T-helper 1 cell treated with Interleukin-12 subunit alpha and Interleukin-12 subunit beta and Interleukin-4 antibody, amounts not matched to agents 30 ng/mL and 1 ng/mL, for 36 hours (primary cell): Measurements from ENCODE around the gene TARBP1. TPM values are rescaled to one million over a fixed set of nuclear protein-coding genes. Genes with fewer than 3 reads are reported as not detected.
"Not testable (repeated sequence)": the region's sequence is repeated elsewhere in the genome, so short reads cannot be mapped to it uniquely, and the experiment has no call there.

Experiments used
- intact Hi-C: fragments of 100-400 bp; cut with micrococcal nuclease; formaldehyde crosslinking; loops from one replicate; pipeline ENCODE4 v1.15.1; 2024
- total RNA-seq: library from RNA; stranded (reverse); gene quantifications from 2 replicates; pipeline ENCODE4 v1.2.3, GENCODE V29; 2022

The TARBP1 gene, protein sequence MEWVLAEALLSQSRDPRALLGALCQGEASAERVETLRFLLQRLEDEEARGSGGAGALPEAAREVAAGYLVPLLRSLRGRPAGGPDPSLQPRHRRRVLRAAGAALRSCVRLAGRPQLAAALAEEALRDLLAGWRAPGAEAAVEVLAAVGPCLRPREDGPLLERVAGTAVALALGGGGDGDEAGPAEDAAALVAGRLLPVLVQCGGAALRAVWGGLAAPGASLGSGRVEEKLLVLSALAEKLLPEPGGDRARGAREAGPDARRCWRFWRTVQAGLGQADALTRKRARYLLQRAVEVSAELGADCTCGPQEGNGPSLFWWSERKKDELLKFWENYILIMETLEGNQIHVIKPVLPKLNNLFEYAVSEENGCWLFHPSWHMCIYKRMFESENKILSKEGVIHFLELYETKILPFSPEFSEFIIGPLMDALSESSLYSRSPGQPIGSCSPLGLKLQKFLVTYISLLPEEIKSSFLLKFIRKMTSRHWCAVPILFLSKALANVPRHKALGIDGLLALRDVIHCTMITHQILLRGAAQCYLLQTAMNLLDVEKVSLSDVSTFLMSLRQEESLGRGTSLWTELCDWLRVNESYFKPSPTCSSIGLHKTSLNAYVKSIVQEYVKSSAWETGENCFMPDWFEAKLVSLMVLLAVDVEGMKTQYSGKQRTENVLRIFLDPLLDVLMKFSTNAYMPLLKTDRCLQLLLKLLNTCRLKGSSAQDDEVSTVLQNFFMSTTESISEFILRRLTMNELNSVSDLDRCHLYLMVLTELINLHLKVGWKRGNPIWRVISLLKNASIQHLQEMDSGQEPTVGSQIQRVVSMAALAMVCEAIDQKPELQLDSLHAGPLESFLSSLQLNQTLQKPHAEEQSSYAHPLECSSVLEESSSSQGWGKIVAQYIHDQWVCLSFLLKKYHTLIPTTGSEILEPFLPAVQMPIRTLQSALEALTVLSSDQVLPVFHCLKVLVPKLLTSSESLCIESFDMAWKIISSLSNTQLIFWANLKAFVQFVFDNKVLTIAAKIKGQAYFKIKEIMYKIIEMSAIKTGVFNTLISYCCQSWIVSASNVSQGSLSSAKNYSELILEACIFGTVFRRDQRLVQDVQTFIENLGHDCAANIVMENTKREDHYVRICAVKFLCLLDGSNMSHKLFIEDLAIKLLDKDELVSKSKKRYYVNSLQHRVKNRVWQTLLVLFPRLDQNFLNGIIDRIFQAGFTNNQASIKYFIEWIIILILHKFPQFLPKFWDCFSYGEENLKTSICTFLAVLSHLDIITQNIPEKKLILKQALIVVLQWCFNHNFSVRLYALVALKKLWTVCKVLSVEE (N-terminal part only)
- 44.6 and 48.4 TPM in 2 replicates for total RNA-seq

DNA sequence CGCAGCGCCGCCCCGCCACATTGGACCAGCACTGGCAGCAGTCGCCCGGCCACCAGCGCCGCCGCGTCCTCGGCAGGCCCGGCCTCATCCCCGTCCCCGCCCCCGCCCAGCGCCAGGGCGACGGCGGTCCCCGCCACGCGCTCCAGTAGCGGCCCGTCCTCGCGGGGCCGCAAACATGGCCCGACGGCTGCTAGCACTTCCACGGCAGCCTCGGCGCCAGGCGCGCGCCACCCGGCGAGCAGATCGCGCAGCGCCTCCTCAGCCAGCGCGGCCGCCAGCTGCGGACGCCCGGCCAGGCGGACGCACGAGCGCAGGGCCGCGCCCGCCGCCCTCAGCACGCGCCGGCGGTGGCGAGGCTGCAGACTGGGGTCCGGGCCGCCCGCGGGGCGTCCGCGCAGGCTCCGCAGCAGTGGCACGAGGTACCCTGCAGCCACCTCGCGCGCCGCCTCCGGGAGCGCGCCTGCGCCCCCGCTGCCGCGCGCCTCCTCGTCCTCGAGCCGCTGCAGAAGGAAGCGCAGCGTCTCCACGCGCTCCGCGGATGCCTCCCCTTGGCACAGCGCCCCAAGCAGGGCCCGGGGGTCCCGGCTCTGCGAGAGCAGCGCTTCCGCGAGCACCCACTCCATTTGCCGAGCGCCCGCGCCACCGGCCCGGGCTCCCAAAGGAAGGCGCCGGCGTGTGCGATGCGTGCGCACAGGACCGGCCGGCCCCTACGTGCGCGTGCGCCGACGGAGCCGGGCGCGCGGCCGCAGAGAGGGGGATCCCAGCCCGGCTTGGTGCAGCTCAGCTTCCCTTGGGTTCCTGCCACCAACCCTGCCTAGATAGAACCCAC lies at the start of gene TARBP1:
TARBP1 (minus strand) TSS at position 699 of the 829 bp plus-strand sequence; CDS start at position 623, 76 bp downstream.
- intact Hi-C loops, result loop anchor here (1.0 to 5.0 kb wide), 12 partner anchors 9 to 1389 kb away; partner anchors contain the start of genes ARID4B, COA6, GGPS1 and LYST

- intact Hi-C loops, result no loop called here
These were observed 49.3 kb upstream of the TARBP1 start for GRCh38 chr1:234528074-234528865.

GRCh38 chr1:234527346-234527745 lies 48.4 kb upstream of the TARBP1 start:
- intact Hi-C loops, result no loop called here

- intact Hi-C loops, result no loop called here
These were observed 47.9 kb upstream of the TARBP1 start for GRCh38 chr1:234526922-234527321.

DNA sequence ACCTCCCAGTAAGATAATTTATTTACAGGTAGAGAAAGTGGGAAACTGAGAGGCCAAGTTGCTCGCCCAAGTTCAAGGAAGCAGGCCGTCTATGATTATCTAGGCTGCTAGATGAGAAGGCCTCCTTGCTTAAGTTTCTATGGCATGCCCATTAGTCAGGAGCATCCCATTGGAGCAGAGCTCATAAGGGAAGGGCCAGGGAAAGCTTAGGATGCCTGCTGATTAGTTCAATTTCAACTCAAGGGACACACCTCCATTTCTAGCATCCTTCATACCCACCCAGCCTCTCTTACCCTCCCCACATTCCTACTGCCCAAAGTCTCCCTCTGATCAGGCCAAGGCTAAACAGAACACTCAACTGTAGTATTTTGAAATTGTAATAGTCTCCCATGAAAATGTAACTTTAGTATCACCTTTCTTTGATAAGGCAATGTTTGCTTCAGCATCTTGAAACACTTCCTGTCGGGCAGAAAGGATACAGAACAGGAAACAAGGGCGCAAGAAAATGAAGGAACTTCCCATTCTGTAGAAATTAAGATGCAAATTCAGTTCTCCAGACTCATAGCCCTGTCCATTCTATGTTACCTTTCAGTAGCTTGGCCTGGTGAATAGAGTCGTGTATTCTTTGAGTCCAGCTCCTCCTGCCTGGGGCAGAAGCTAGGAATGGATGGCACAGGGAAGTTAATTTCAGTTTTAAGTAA lies 46.3 kb upstream of the TARBP1 start:
- intact Hi-C loops, result loop anchor here (1.0 kb wide), 1 partner anchor 73 kb away; no protein-coding TSS in a partner anchor

GRCh38 chr1:234521836-234522235 lies 42.9 kb upstream of the TARBP1 start:
- intact Hi-C loops, result loop anchor here (1.0 kb wide), 4 partner anchors 23 to 406 kb away; no protein-coding TSS in a partner anchor

- intact Hi-C loops, result no loop called here
These were observed 42.2 kb upstream of the TARBP1 start for GRCh38 chr1:234520908-234521817.

GRCh38 chr1:234519506-234519905 lies 40.5 kb upstream of the TARBP1 start:
- intact Hi-C loops, result no loop called here

DNA sequence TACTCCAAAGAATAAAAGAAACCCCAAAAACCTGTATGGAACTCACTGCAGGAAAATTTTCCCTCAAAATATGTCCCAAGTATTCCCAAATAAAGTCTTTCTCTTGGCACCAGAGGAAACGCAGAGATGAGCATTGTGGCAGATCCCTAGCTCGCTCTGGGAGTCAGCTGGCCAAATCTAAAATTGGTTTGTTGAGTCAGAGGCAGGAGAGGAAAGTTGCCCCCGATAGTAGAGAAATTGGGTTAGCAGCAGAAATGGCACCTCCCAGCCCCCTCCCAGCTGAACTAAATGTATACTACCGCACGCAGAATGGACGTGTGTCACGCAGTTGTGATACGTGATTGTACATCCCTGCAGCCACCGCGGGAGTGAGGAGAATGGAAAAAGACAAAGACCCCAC lies 39.9 kb upstream of the TARBP1 start:
- intact Hi-C loops, result no loop called here

GRCh38 chr1:234518086-234518485 lies 39.1 kb upstream of the TARBP1 start:
- intact Hi-C loops, result not testable (repeated sequence)

GRCh38 chr1:234517110-234517802 lies 38.3 kb upstream of the TARBP1 start:
- intact Hi-C loops, result no loop called here

- intact Hi-C loops, result no loop called here
These were observed 36.9 kb upstream of the TARBP1 start for GRCh38 chr1:234515821-234516241.

- intact Hi-C loops, result no loop called here
These were observed 36.4 kb upstream of the TARBP1 start for GRCh38 chr1:234515411-234515810.

- intact Hi-C loops, result no loop called here
These were observed 33.5 kb upstream of the TARBP1 start for GRCh38 chr1:234512451-234512861.

DNA sequence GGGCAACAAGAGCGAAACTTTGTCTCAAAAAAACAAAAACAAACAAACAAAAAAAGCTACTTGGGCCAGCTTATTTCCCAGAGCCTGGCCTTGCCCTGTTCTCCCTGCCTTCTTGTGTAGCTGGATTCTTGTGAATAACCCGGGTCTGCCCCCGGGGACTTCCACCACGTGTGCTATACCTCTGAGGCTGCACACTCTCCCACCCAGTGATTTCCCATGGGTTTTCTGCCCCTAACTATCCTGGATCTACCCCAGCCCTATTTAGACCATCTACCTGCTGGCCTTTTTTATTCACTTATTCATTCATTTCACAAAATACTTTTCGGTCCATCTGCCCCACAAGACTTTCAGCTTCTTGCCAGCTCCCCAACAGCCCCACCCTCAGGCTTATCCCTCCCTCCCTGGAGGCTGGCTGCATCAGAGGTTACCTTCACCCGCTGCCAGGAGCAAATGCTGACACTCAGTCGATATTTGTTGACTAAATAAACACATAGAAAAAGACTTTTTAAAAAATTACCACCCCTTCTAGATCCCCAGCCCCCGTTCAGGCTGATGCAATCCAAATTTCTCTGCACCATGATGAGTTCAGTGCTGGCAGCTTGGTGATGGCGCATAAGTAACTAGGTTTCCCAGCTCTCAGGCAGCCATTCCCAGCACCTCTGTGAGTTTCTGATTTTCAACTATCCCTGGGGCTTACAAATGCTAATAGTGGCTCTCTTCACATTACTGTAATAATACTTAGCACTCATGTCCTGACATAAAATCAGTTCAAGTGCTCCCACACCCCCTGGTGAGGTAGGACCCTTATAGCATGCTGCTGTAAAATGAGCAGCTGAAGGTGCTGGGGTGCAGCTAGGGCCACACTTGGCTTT lies 30.7 kb upstream of the TARBP1 start:
- intact Hi-C loops, result no loop called here
